ENCODE results near the gene TCHP.

TCHP gene

DNA sequence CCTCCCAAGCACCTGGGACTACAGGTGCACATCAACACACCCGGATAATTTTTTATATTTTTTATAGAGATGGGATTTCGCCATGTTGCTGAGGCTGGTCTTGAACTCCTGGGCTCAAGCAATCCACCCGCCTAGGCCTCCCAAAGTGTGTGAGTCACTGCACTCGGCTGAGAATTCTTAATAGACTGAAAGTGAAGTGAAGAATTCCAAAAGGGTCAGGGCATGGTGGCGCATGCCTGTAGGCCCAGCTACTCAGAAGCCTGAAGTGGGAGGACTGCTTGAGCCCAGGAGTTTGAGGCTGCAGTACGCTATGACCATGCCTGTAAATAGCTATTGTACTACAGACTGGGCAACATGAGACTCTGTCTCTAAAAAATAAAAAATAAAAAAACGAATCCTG lies 43.7 kb downstream of the TCHP start:
- no peak overlapping the region for H3K27ac ChIP-seq
- TF ChIP-seq, protein P1, sequence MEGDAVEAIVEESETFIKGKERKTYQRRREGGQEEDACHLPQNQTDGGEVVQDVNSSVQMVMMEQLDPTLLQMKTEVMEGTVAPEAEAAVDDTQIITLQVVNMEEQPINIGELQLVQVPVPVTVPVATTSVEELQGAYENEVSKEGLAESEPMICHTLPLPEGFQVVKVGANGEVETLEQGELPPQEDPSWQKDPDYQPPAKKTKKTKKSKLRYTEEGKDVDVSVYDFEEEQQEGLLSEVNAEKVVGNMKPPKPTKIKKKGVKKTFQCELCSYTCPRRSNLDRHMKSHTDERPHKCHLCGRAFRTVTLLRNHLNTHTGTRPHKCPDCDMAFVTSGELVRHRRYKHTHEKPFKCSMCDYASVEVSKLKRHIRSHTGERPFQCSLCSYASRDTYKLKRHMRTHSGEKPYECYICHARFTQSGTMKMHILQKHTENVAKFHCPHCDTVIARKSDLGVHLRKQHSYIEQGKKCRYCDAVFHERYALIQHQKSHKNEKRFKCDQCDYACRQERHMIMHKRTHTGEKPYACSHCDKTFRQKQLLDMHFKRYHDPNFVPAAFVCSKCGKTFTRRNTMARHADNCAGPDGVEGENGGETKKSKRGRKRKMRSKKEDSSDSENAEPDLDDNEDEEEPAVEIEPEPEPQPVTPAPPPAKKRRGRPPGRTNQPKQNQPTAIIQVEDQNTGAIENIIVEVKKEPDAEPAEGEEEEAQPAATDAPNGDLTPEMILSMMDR (conservative IDR thresholded peaks at IDR 0.05), result no peak

DNA sequence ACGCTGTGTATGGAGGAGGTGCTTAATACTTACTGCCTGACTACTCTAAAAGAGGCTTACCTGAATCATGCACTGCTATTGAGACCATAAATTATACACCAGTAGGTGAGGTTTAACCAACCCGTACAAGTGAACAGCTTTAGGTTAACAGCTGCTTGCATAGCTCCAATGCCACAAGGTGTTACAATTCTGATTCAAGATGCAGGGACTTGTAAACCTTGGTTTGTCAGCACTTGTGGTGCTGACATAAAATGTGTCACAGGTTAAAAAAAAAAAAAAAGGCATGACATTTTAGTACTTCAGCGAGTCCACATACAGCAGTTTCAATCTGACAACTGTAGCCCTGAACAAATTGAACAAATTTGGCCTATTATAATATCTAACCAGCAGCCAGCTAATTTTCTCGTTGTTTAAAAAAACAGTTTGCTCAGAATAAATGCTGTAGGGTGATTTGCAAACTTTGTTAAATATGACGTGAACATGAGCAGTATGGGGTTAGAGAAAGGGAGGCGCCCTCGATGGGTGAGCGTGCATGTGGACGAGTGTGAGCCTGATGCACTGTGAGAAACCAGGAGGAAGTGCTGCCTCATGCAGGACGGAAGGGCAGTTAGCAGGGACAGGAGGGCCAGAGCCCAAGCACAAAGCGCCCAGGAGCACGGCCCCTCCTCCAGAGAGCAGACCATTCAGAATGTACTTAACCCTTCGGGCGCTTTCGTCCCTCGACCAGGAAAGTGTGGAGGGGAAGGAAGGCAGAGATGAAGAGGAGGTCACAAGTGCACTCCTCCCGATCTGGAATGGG lies 44.7 kb downstream of the TCHP start:
- TF ChIP-seq, protein P1 (conservative IDR thresholded peaks at IDR 0.05), result no peak
- no peak overlapping the region for H3K27ac ChIP-seq

DNA sequence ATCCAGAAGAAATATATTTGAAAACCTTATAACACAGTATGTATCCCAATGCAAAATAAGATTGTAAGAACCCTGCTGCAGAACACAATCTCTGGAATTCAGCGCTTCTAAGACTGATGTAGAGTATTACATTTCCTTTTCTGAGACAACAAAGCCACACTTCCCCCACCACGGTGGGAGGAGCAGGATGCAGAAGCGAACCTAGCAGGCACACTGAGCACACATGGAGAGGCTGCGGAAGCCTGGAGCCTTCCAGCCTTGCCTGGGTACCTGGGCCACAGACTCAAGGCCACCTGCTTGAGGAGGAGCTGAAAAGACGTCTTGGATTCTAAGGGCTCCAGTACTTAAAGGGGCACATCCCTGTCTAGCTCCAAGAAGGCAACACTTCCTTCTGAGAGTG lies 46.4 kb downstream of the TCHP start:
- TF ChIP-seq, protein P1 (conservative IDR thresholded peaks at IDR 0.05), result no peak
- H3K27ac ChIP-seq, result no peak overlapping the region

DNA sequence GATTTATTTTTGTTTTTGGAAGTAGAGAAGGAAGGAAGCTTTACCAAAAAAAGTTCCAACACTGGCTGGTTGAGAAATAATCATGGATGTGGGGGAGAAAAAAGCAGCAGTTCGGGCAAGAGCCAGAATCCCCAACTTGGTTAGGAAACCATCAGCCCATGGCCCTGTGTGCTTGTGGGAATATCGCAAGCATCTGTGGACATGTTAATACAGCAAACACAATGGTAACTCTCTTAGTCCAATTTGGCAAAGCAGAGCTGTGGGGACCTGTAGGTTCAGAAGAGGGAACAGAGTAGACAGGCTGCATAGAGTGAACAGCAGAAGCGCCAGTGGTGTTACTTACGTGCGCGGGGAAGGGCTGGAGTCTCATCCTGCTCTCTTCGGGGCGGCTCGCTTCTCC lies 46.8 kb downstream of the TCHP start:
- H3K27ac ChIP-seq, result no peak overlapping the region
- TF ChIP-seq, protein P1 (conservative IDR thresholded peaks at IDR 0.05), result no peak

DNA sequence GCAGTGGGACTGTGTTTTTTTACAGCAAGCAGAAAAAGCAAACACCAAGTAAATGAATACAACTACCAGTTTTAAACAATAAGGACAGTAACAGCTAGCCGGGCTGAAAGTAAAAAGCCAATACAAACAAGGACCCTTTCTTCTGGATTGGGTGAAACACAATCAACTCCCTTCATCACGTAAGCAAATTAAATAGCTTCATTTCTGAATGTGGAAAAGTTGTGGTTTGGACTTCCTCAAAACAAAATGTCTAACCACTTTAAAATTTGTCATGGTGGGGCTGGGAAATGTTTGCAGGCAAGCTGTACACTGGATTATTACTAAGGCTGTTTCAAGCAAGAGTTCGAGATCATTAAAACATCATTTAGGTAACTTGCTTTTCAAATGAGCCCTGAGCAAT lies 47.4 kb downstream of the TCHP start:
- TF ChIP-seq, protein P1 (conservative IDR thresholded peaks at IDR 0.05), result no peak
- H3K27ac ChIP-seq, result no peak overlapping the region

DNA sequence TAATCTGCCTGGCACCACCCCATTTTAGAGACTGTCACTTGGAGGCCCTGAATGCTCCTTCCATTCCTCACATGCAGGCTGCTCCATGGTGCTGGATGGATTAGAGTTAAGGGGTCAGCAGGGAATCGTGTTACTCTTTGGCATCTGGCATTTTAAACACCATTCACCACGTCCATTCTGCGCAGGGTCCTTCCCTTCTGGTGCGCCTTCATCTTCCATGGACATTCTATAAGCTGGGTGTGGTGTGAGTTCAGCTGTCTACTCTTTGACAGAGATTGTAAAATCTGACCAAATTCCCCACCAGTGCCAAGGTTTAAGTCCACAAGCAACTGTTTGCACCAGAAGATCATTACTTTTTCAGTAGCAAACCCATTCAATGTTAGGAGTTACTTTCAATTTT lies 48.3 kb downstream of the TCHP start:
- H3K27ac ChIP-seq, result no peak overlapping the region
- TF ChIP-seq, protein P1 (conservative IDR thresholded peaks at IDR 0.05), result no peak

DNA sequence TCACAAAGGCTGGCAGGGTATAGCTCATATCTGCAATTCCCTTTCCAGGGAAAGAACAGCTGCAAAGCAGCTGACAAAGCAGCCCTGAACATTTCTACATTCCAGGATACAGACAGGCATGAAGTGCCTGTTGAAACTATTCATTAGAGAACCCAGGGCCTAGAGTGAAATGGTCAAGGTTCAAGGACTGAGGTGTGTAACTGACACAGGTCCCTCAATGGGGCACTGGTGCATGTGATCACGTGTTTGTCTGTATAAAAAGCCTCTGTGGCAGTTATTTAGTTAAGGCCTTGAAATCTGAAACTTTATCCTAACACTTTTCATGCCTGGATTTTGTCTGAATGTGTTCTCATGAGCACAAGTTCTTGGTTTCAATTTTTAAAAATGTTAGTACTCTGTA lies 49.0 kb downstream of the TCHP start:
- TF ChIP-seq, protein P1 (conservative IDR thresholded peaks at IDR 0.05), result no peak
- H3K27ac ChIP-seq, result no peak overlapping the region
